RPMI8226 (cell line): Measurements from ENCODE around the gene PARP9.
A peak's percentile ranks its signal among the peaks of the same experiment; 100 is the strongest.

Source experiments
- DNase-seq: peaks from one replicate; pipeline ENCODE4 v3.0.0-alpha.2; 2015

PARP9 gene

DNA sequence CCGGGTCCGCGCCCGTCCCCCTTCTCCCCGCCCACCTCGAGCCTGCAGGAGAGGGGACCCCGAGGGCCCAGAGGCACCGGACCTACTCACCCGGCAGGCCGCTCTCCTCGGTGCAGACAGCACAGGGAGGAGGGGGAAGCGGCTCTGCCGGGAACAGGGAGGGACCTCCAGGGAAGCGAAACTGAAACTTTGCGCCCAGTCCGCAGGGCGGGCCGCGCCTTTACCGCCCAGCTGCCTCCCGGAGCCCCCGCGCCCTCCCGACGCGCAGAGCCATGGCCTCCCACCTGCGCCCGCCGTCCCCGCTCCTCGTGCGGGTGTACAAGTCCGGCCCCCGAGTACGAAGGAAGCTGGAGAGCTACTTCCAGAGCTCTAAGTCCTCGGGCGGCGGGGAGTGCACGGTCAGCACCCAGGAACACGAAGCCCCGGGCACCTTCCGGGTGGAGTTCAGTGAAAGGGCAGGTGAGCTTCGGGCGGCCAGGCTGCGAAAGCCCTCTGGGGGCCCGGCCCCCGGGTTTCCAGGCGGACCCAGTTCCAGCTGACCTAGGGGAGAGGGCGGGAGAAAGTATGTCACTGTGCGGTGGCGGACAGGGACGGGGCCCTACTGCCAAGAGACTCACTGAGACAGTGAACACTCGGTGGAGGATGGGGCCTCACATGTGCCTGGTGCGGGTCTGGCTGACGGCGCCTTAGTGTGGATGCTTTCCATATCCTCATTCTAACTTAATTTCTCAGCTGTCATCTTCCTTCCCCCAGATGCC lies at the start of gene PARP9, which contains the start of gene DTX3L:
TSS of gene PARP9 (minus strand) at position 146 of the 758 bp plus-strand sequence. CDS start 4,680 bp downstream, outside the sequence.
TSS of gene DTX3L (plus strand) at position 184 of the 758 bp plus-strand sequence. CDS start at position 273, 89 bp downstream.
- peak; percentile 86 for DNase-seq

DNA sequence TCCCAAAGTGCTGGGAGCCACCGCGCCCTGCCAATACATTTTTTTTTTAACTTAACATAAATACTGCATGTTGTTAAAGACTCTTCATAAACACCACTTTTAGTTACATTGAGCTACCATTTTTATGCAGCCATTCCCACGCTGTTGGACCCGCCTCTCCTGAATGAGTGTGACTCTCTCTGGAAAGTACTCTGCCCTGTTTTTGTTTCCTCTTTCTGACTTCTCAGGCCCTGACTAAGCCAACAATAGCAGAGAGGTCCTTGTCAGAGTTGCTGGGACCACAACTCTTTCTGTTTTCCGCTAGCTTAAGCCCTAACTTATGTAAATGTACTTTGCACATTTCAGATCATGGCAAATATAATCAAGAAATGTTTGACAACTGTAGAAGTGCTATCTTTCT lies 48.6 kb upstream of the PARP9 start:
- DNase-seq, result no peak

DNA sequence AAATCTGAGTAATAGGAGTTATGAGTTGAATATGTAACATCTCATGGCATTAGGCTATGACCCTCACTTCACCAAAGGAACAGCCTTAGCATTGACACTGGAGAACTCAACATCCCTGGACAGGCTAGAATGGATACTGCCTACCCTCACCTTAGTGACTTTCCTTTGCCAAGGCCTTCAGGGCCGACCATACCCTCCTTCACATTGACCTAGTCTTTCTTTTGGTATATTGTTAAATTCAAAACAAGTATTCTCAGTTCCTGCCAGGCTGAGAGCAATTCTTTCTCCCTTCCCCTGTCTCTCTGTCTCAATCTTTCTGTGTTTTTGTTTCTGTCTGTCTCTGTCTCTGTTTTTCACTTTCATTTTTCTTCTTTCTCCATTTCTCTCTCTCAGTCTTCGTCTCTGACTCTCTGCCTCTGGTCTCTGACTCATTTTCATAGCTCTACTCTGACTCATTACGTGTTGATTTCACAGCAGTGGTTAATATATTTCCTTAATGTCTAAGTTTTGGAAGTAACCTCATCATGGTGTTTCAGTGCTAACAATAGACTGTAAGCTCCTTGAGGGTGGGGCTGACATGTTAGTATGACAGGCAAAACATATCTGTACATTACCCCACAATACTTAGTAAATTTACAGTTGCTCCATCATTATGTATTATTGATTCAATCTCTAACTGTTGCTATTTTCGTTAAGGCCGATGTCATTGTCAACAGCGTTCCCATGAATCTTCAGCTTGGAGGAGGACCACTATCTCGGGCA lies 45.9 kb upstream of the PARP9 start:
- no peak for DNase-seq

DNA sequence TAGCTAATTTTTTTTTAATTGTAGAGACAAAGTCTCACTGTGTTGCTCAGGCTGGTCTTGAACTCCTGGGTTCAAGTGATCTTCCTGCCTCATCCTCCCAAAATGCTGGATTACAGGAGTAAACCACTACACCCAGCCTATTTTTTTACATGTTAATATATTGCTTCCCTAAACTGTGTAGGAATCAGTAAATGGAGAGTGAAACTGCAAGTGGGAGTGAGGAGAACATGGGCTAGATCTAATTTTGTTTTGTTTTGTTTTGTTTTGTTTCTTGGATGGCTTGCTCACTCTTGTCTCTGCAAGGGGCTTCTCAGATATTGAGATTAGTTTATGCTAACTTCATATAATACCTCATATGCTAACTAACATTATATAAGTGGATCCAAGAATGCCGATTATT lies 44.8 kb upstream of the PARP9 start:
- no peak for DNase-seq

DNA sequence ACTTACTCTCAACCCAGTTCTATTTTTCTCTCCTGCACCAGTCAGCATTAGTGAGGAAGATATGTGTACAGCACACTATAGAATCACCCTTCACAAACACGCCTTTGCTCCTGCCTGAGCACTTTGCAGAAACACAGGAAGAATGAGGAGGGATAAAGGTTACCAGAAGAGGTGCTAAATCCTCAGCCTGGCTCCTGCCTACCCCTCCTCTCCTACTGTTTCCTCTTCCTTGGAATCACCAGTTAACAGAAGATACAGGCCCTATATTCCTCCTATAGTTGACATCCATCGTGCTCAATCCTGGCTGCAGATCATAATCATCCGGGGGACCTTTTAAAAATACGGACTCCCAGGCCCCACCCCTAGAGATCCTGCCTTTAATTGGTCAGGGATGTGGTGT lies 42.2 kb upstream of the PARP9 start:
- DNase-seq, result no peak

DNA sequence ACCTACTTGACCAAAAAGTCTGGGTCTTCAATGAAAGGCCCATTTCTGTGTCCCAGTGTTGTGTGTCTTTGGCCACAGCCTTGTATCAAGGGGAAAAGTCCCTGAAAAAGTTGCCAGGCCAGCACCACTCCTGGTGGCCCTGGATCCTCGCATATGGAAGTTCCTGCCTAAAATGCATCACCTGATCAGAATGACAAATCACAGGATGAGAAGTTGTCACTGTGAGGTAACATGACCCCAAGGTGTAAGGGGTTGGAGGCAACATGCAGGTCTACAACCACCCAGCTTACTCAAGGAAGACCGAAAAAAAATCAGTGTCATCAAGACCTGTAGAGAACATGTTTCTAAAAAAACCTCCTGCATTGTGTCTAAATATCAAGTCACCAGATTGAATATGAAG lies 39.0 kb upstream of the PARP9 start:
- DNase-seq, result no peak

DNA sequence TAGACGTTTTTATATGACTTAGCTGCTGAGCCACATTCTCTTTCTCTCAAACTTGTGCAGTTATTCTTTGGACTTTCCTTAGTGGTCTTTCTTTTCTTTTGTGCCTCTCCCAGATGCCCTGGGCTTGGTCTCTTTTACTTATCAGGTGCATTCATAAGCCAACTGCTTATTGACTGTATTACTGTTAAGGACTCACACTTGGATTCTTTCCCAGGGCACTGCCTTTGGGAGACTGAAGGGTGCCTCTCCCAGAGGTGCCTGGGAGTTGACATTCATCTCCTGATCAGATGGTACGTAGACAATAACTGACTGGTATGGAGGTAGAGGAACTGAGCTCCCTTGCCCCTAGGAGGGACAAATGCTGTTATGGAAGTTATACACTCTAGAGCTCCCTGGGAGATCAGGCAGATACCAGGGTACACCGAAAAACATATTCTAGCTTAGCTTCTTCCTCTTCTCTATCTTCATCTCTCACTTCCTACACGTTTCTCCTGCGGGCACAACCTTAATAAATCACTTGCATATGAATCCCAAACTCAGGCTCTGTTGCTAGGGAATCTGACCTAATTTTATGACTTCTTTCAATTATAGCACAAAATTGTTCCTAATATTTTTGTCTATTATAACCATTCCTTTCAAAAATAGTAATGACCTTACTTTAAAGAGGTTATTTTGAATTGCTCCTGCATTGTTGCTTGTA lies 38.1 kb upstream of the PARP9 start:
- DNase-seq, result no peak

DNA sequence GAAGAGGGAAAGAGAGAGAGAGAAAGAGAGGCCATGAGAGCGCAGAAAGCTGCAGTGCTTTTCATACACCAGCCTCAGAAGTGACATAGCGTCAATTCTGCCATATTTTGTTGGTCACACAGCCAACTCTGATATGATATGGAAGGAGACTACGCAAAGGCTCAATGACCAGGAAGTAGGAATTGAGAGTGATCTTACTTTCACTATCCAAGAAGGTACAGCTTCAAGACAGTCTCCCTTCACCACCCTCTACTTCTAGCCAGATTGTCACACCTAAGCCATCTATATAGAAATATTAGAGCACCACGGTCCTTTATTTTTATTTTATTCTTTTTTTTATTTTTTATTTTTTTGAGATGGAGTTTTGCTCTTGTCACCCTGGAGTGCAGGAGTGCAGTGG lies 34.5 kb upstream of the PARP9 start:
- DNase-seq, result no peak

DNA sequence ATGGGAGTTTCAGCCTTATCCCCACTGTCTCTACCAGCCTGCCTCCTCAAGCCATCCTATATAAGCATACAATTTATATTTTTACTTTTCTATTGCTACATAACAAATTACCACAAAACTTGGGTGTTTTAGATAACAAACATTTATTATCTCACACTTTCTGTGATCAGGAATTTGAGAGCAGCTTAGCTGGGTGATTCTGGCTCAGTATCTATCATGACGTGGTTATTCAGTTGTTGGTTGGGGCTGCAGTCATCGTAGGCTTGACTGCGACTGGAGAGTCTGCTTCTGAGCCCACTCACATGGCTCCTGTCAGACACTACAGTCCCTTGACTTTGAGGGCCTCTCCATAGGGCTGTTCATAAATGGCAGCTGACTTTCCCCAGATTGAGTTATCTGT lies 34.1 kb upstream of the PARP9 start:
- no peak for DNase-seq

DNA sequence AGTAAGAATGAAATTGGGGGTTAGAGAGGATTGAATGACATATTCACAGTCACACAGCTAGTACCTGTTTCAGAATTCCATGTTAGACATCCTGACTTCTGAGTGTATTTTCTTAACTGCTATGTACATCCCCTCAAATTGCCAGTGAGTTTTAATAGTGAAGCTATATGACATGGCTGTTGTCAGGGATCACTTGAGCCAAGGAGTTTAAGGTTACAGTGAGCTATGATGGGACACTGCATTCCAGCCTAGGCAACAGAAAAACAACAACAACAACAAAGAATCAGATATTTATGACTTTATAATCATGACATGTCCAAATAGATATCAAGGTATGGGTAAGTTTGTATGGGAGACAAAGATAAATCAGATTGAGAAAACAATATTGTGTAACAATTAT lies 29.9 kb upstream of the PARP9 start:
- DNase-seq, result no peak

DNA sequence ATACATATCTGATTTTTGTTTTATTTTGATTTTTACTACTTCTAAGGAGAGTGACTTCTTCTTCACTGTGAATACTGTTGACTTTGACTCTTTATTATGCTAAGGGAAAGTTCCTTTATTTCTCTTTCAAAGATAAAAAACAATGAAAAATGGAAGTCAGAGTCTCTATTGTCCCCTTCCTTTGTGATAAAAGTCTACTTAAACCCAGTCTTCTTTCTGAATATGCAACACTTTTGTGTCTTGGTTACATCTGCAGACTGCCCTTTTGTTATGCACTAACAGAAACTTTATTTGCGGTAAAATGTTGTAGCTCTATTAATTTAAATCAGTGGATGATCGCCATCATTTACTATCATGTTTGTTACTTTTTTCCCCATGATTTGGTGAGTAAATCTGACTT lies 26.5 kb upstream of the PARP9 start:
- no peak for DNase-seq

DNA sequence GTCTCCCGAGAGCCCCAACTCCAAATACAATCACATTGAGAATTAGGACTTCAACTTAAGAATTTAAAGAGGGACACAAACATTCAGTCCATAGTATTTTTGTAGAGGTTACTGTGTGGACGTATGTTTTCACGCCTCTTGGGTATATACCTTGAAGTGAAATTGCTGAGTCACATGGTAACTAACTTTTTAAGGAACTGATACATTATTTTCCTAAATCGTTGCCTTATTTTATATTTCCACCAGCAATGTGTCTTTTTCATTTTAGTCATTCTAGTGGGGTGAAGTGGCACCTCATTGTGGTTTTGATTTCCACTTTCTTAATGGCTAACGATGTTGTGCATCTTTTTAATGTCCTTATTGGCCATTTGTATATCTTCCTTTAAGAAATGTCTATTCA lies 25.2 kb upstream of the PARP9 start:
- DNase-seq, result no peak

DNA sequence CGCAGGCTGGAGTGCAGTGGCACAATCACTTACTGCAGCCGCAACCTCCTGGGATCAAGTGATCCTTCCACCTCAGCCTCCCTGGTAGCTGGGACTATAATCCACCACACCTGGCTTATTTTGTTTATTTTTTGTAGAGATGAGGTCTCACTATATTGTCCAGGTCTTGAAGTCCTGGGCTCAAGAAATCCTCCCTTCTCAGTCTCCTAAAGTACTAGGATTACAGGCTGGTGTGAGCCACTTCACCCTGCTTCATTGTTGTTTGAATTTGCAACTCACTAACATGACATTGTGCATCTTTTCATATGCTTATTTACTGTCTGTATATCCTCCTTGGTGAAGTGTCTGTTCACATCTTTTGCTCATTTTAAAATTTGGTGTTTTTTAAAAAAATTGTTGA lies 23.5 kb upstream of the PARP9 start:
- no peak for DNase-seq

DNA sequence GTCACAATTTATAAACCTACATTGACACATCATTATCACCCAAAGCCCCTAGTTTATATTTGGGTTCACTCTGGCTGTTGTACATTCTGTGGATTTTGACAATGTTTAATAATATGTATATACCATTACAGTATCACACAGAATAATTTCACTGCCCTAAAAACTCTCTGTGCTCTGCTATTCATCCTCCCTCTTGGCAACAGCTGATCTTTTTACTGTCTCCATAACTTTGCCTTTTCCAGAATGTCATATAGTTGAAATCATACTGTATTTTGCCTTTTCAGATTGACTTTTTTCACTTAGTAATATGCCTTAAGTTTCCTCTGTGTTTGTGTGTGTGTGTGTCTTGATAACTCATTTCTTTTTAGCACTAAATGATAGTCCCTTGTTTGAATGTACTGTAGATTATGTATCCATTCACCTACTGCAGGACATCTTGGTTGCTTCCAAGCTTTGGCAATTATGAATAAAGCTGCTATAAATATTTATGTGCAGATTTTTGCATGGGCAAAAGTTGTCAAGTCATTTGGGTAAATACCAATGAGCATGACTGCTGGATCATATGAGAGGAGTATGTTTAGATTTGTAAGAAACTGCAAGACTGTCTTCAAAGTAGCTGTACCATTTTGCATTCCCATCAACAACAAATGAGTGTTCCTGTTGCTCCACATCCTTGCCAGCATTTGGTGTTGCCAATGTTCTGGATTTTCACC lies 22.8 kb upstream of the PARP9 start:
- DNase-seq, result no peak

DNA sequence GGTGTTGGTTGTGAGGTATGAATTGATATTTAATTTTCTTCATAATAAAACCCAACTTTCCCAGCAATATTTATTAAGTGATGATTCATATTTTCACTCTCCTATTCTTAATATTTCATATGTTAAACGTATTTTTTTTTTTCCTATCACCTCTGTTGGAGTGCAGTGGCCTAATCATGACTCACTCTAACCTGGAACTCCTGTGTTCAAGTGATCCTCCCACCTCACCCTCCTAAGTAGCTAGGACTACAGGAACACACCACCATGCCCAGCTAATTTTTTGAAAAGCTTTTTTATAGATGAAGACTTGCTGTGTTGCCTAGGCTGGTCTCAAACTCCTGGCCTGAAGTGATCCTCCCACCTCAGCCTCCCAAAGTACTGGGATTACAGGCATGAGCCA lies 22.0 kb upstream of the PARP9 start:
- DNase-seq, result no peak

DNA sequence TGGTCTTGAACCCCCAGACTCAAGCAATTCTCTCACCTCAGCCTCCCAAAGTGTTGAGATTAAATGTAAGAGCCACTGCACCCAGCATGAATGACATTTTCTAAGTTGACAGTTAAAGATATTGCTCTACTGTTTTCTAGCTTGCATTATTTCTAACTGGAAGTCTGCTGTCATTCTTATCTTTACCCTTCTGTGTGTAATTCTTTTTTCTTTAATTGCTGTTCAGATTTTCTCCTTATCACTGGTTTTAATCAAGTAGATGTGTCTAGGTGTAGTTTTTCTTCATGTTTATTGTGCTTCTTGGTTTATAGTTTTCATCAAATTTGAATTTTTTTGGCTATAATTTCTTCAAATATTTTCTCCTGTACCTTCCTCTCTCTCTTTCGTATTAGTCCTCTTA lies 18.3 kb upstream of the PARP9 start:
- no peak for DNase-seq

DNA sequence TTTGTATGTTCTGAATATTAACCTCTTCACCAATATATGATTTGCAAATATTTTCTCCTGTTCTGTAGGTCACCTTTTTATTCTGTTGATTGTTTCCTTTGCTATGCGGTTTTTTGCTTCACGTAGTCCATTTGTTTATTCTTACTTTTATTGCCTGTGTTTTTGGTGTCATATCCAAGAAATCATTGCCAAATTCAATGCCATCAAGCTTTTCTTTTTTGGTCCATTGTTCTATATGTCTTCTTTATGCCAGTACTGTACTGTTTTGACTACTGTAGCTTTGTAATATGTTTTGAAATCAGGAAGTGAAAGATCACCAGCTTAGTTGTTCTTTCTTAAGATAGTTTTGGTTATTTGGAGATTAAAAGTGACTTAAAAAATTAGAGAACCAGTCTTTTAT lies 17.5 kb upstream of the PARP9 start:
- no peak for DNase-seq

DNA sequence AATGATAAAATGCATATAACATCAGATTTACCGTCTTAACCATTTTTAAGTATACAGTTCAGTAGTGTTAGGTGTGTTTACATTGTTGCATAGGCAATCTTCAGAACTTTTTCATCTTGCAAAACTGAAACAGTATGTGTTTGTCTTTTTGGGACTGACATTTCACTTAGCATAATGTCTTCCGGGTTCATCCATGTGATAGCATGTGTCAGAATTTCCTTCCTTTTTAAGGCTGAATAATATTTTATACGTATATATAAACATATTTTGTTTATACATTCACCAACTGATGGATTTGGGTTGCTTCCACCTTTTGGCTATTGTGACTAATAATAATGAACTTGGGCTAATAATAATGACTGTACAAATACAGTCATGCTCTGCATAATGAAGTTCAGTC lies 16.4 kb upstream of the PARP9 start:
- no peak for DNase-seq

DNA sequence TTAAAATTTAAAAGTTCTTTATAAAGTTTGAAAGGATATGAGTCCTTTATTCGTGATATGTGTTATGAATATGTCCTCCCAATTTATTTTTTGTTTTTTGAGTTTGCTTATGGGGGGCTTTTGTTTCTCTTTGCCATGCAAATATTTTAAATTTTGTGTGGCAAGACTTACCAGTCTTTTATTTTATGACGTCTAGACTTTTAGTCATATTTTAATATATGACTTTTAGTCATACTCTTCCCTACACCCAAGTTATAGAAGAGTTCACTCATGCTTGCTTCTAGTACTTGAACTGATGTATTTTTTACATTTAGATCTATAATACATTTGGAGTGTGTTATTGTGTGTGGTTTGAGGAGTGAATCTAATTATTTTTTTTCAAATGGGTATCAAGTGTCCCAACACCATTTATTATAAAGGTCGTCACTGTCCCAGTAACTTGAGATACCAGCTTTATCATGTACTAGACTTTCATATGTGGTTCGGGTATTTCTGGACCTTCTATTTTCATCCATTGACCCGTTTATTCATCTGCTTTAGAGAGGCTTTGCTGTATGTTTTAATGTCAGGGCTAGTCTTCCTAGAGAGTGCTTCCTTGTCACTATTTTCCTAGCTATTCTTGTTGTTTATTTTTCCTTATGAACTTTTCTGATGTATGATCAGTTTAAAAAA lies 14.1 kb upstream of the PARP9 start:
- DNase-seq, result no peak

DNA sequence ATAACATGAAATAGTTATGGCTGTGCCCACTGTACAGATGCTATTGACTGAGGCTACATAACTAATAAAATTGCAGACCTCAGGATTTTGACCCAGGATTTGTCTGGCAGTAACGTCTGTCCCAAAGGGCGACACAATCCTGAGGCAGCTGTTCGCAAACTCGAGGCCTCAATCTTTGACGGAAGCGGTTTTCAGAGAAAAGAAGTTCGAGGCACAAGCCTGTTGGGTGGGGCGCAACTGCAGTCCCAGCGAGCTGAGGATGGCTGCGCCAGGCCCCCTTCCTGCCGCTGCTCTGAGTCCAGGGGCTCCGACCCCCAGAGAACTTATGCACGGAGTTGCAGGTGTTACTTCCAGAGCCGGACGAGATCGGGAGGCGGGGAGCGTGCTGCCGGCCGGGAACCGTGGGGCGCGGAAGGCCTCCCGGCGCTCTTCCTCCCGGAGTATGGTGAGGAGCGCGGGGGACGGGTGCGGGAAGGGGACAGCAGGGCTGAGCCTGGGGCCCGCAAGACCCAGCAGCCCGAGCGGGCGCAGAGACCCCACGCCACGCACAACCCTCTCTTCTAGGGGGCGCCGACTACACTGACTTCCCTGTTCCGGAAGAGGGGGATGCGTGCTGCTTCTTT lies 13.4 kb upstream of the PARP9 start, which contains the start of gene PARP15:
TSS of gene PARP15 (plus strand) at position 242 of the 623 bp plus-strand sequence. CDS start at position 260, 18 bp downstream.
- DNase-seq, result no peak

DNA sequence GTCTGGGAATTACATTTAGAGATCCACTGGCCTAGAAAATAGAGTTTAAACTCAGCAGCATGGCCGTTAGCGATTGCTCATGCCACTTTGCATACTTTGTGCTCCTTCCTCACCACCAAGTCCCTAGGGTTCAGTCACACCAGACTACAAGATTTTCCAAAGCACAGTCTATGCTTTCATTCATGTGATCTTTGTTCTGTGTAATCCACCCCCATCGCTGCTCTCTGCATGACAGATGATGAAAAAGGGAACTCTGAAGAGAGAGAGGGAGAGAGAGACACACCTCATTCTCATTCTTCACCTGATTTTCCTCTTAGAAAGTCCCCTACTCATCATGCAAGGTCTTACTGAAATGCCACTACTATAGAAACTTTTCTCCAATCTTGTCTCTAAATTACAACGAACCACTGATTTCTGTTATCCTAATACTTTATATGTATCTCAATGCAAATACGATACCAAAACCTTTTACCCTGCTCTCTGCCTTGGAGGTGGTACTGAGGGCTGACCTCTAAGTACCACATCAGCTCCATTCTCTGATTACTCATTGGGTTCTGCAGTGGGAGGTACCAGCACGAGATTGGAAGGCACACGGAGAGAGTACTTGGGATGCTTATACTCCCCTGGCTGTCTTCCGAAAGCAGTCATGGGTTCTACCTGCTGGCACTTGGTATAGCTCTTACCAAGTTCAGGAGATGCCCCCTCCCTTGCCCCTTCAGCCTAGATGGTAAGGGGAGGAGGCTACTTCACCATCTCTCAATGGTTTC lies 12.3 kb upstream of the PARP9 start:
- no peak for DNase-seq
